PC-3 (cell line): ENCODE data around the gene MANSC4.

Experiments
- EZH2phosphoT487 ChIP-seq: fragments of 300-600 bp; sonication (generic); IDR thresholded peaks from 2 replicates; pipeline ENCODE4 v1.6.1; 2018; ENCODE audit warnings: mild to moderate bottlenecking, antibody characterized with exemption, low read length, borderline replicate concordance
- TF ChIP-seq, protein P1 (sequence below): fragments of 300-600 bp; sonication (generic); conservative IDR thresholded peaks from 2 replicates; pipeline ENCODE4 v1.5.1; 2017; ENCODE audit warnings: antibody characterized with exemption, low read depth, mild to moderate bottlenecking, low read length

- TF ChIP-seq, protein P1, sequence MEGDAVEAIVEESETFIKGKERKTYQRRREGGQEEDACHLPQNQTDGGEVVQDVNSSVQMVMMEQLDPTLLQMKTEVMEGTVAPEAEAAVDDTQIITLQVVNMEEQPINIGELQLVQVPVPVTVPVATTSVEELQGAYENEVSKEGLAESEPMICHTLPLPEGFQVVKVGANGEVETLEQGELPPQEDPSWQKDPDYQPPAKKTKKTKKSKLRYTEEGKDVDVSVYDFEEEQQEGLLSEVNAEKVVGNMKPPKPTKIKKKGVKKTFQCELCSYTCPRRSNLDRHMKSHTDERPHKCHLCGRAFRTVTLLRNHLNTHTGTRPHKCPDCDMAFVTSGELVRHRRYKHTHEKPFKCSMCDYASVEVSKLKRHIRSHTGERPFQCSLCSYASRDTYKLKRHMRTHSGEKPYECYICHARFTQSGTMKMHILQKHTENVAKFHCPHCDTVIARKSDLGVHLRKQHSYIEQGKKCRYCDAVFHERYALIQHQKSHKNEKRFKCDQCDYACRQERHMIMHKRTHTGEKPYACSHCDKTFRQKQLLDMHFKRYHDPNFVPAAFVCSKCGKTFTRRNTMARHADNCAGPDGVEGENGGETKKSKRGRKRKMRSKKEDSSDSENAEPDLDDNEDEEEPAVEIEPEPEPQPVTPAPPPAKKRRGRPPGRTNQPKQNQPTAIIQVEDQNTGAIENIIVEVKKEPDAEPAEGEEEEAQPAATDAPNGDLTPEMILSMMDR: no peak
- no peak for TF ChIP-seq EZH2phosphoT487
Observed at GRCh38 chr12:27743601-27744000, 36.4 kb downstream of the MANSC4 start.
